Measurements from ENCODE around the gene TPCN1.

GRCh38 chr12:113318900-113319628, 97.8 kb downstream of the TPCN1 start:
- no peak for TF ChIP-seq YY1 (tag by site-specific recombination; IDR thresholded peaks at IDR 0.05)
- TF ChIP-seq CTCF (tag by site-specific recombination; IDR thresholded peaks at IDR 0.05): no peak
- TF ChIP-seq ZBTB49 (tag by site-specific recombination; IDR thresholded peaks at IDR 0.05; ENCODE audit: low read depth): no peak
- TF ChIP-seq PRDM10 (tag by site-specific recombination; IDR thresholded peaks at IDR 0.05): no peak

Data from HEK293 (cell line).